ENCODE results near the gene ZNF70.

GRCh38 chr22:23691748-23692423, 59.0 kb downstream of the ZNF70 start:
- TF ChIP-seq CTCF (IDR thresholded peaks at IDR 0.05) (no peak), POLR2A (IDR thresholded peaks at IDR 0.05) (no peak)

Measured in right lobe of liver (tissue), 4 donors.